ENCODE results near the gene APOL5. TPM values are rescaled to one million over a fixed set of nuclear protein-coding genes. Genes with fewer than 3 reads are reported as not detected.

Gene APOL5
- total RNA-seq, 1 donor from 2014 or later = not detected

DNA sequence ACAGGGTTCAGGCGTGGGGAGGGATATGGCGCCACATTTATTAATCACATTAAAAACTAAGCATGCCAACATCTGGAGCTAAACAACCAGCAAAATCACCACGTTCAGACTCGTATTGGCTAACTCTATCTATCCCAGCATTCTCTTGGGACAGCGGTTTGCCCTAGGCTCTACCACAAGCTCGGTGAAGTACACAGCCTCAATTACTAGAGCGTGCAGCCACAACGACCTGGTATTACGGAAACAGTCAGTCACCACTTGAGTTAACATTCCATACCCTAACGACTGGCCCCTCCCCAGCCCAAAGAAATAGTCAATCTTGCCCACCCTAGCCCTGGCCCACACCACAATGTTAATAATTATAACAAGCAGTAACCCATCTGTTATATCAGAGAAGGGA, 32.1 kb downstream of the APOL5 start:
- DNase-seq (ENCODE audit: low read depth) = peak; percentile 53
- TF ChIP-seq CTCF (conservative IDR thresholded peaks at IDR 0.05; ENCODE audit: low read depth, low read length) = no peak

GRCh38 chr22:35752006-35752862, 34.6 kb downstream of the APOL5 start:
- no peak overlapping the region for H3K4me3 ChIP-seq (ENCODE audit: low read depth, low read length)
- no peak for TF ChIP-seq CTCF (conservative IDR thresholded peaks at IDR 0.05; ENCODE audit: low read depth, low read length)
- DNase-seq (ENCODE audit: low read depth) = no peak

More for the DNA sequence above, 32.1 kb downstream of the APOL5 start:
- H3K4me3 ChIP-seq (ENCODE audit: low read depth, low read length) = no peak overlapping the region

DNA sequence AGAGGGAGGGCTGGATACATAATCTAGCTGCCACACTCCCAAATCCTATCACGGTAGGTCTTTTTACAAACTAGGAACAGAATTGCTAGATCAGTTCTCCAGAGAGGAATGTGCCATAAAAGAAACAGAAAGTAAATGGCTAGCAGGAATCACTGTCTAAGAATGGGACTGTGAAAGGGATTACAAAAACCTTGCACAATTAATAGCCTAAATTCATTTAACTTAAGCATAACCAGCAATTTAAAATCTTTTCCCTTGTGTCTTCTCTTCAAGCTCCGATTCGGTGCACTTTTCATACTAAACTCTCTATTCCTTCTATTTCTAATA, 35.2 kb downstream of the APOL5 start:
- DNase-seq (ENCODE audit: low read depth) = no peak
- no peak for TF ChIP-seq CTCF (conservative IDR thresholded peaks at IDR 0.05; ENCODE audit: low read depth, low read length)

DNA sequence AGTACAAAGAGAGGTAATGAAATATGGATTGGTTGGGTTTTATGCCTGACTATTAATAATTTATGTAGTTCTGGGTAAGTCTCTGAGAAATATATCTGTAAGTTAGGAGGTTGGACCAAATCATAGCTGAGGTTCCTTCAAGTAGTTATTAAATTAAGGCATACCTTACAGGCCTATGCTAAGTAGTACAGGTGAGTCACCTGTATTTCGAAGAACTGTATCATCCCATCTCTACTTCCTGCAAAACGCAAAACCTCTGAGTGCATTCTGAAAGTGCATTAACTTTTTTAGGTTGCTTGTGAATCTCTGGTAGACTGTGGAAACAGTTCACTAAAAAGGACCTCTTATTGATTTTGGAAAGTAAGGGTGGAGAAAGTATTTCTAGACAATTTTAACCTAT, 37.1 kb downstream of the APOL5 start:
- no peak for TF ChIP-seq CTCF (conservative IDR thresholded peaks at IDR 0.05; ENCODE audit: low read depth, low read length)
- no peak for DNase-seq (ENCODE audit: low read depth)
- H3K4me3 ChIP-seq (ENCODE audit: low read depth, low read length) = no peak overlapping the region

More for the DNA sequence above, 35.2 kb downstream of the APOL5 start:
- no peak overlapping the region for H3K4me3 ChIP-seq (ENCODE audit: low read depth, low read length)

- TF ChIP-seq CTCF (conservative IDR thresholded peaks at IDR 0.05; ENCODE audit: low read depth, low read length) = no peak
- no peak for DNase-seq (ENCODE audit: low read depth)
- no peak overlapping the region for H3K4me3 ChIP-seq (ENCODE audit: low read depth, low read length)
These were observed 39.0 kb downstream of the APOL5 start for GRCh38 chr22:35756722-35757121.

GRCh38 chr22:35758394-35758793, 40.7 kb downstream of the APOL5 start:
- DNase-seq (ENCODE audit: low read depth) = no peak
- no peak overlapping the region for H3K4me3 ChIP-seq (ENCODE audit: low read depth, low read length)
- no peak for TF ChIP-seq CTCF (conservative IDR thresholded peaks at IDR 0.05; ENCODE audit: low read depth, low read length)

GRCh38 chr22:35761037-35761436, 43.4 kb downstream of the APOL5 start:
- TF ChIP-seq CTCF (conservative IDR thresholded peaks at IDR 0.05; ENCODE audit: low read depth, low read length) = peak; percentile 55
- DNase-seq (ENCODE audit: low read depth) = no peak
- H3K4me3 ChIP-seq (ENCODE audit: low read depth, low read length) = no peak overlapping the region
